ENCODE data around the gene PLD1.

DNA sequence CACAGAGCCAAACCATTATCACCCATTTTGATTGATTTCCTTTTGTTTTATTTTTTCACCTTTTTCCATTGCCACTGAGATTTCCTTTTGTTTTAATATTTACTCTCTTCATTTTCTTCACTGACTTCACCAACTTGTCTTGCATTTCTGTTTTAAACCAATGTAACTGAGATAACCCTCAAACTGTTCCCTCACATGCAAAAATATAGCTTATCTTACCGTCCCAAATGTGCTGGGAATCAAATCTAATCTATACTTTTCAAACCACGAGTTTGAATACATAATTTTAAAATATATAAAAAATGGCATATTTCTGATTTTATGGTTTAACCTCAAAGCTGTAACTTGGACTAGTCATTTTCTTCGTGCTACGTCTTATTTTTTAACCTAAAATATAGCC is 143.8 kb downstream of the PLD1 start:
- TF ChIP-seq, protein P1, sequence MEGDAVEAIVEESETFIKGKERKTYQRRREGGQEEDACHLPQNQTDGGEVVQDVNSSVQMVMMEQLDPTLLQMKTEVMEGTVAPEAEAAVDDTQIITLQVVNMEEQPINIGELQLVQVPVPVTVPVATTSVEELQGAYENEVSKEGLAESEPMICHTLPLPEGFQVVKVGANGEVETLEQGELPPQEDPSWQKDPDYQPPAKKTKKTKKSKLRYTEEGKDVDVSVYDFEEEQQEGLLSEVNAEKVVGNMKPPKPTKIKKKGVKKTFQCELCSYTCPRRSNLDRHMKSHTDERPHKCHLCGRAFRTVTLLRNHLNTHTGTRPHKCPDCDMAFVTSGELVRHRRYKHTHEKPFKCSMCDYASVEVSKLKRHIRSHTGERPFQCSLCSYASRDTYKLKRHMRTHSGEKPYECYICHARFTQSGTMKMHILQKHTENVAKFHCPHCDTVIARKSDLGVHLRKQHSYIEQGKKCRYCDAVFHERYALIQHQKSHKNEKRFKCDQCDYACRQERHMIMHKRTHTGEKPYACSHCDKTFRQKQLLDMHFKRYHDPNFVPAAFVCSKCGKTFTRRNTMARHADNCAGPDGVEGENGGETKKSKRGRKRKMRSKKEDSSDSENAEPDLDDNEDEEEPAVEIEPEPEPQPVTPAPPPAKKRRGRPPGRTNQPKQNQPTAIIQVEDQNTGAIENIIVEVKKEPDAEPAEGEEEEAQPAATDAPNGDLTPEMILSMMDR (IDR thresholded peaks at IDR 0.05): no peak
- TF ChIP-seq EP300 (IDR thresholded peaks at IDR 0.05; ENCODE audit: low read depth) (no peak), POLR2A (IDR thresholded peaks at IDR 0.05) (no peak)

All from transverse colon (tissue), 3 donors.